Measurements from ENCODE around the gene ARHGAP18.

Gene ARHGAP18

DNA sequence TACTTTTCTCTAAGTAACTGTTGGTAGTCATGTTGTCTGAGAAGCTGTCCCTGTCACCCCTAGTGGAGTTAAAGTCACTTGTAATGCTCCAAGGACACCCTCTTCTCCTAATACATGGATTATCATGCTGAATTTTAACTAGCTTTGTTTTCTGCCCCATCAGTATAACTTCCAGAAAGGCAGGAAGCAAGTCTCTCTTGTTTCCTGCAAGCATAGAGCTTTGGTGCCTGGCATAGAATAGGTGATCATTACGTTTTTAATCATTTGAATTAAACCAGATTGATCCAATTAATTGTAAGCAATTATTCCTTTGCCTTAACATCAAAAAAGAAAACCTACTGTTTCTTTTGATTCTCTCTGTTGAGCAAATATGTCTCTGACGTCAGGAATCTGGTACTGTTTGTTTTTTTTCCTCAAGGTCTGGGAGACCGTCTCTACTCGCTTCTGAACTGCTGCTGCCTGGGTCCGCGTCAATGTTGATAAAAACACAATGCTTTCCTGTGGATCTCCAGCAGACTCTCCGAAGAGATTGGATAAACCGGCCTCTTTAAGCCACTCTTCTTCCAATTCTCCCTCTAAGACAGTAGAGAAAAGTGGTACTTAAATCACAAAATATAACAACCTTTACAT, 71.8 kb downstream of the ARHGAP18 start:
- no peak for DNase-seq

DNA sequence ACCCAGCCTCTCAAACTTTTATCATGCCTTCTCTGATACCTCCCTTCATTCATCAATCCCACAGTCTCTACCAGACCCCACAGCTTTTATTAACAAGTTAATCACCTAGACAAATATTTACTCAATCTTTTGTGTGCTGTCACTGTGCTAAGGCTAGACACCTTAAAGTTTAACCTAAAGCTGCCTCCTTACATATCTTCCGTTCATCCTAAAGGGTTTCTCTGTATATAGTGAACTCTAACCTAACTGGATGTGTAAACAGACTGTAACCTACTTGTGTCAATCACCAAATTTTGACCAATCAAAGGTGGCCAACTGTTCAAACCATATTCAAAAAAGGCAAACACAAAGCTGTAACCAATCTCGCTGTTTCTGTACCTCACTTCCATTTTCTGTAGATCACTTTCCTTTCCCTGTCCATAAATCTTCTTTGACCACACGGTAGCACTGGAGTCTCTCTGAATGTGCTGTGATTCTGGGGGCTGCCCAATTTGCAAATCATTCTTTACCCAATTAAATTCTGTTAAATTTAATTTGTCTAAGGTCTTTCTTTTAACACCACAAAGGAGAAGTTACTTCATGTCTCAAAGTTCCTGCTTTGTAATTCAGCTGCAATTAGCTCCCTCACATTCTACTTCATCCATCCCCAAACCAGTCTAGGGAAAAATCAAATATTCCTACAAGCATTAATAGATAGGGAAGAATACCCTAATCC, 72.5 kb downstream of the ARHGAP18 start:
- no peak for DNase-seq

DNA sequence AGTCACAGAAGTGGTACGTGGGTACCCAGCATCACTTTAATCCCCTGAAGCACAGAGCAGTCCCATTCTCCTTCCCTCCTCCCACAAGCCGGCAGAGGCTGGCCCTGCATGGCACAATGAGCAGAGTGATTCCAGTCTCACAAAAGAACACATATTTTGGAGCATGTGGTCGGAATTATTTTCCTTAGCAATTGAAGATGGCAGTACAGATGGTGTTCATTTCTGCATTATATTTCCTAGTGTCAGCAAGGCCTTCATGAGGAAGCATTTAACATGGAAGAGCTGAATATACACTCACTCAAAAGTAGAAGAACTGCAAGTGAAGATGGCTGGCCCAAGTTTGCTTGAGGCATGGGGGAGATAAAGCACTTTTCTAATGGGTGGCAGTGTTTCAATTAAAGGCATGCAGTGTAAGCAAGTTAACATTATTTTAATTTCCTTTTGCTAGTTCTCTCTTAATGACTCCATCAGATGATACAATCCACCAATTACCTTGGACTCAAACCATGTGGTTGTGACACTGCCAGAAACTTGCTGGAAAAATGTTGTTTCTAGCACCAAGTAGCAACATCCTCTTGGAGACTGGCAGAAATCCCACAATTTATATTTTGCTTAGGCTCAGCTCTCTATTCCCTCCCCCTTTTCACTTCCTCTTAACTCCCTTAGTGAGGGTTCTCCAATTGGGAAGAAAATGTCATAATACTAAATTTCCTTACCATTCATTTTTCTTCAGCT, 74.4 kb downstream of the ARHGAP18 start:
- DNase-seq: no peak

DNA sequence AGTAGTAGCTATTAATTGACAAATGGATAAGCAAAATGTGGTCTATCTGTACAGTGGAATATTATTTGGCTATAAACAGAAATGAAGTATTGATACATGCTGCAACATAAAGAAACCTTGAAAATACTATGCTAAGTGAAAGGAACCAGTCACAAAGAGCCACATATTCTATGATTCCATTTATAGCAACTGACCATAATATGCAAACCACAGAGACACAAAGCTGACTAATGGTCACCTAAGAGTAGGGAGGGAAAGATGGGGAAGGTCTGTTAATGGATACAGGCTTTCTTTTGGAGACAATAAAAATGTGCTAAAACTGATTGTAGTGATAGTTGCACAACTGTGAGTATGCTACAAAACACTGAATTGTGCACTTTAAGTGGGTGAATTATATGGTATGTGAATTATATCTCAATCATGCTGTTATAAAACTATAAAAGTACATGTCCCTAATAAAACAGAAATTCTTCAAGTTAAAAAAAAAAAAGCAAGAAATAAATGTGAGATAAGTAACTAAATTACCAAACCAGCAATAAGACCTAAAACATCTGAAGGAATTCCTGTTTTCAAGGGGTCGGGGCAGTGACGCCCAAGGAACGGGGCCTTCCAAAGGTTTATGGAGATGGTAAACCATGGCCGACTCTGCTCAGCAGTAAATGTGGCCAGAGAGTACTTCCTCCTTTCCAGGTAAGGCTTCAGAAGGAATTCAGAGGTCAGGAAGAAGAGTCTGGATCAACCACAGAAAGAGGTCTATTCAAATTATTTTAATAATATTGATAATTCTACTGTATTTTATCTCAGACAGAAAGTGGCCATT, 75.4 kb downstream of the ARHGAP18 start:
- no peak for DNase-seq

DNA sequence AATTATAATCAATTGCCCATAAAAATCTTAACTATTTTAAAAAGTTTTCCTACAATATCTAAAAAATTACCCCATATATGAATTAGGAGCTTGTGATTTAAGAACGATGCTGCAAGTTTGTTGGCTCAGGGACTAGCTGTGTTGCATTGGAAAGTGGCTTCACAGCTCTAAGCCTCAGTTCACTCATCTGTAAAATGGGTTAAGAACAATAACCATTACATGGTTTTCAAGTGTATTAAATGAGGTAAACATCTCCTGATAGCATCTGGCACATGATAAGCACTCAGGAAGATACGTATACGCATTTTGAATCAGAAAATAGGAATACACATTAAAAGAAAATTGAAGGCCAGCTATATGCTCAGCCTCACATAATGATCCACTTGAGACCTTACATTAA, 76.4 kb downstream of the ARHGAP18 start:
- no peak for DNase-seq

DNA sequence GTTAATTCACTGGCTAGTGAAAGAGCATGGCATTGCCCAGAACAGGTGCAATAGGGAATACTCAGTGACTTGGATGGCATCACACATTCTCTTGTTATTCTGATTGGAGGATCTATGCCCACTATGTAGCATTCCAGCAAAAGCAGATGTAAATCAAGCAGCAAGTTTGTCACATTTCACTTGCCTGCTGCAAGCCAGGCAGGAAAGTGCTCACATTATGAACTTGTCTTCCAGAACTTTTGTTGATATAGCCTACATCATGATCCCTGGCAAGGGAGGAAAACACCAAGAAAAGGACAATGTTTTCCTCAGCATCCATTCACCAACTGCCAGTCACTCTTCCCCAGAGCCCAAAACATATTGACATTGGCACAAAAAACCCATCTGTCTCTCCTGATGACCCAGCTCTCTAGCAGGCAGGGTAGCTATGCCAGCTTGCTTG, 77.8 kb downstream of the ARHGAP18 start:
- no peak for DNase-seq

DNA sequence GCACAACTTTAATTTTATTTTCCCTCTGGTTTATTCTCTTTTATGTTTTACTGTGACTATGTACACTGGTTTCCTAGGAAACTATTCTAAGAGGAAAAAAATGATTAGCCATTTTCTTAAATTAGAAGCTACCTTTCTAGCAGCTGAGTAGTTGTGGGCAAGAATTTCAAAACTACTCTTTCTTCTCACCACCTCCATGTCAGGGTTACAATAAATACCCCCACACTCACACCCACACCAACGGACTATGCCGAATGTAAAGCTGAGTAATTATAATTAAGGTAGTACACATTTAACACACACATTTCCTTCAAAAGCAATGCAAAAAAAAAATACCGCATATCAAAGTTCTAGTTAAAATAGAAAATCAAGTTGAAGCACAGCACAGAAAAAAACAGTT, 78.9 kb downstream of the ARHGAP18 start:
- DNase-seq: no peak

DNA sequence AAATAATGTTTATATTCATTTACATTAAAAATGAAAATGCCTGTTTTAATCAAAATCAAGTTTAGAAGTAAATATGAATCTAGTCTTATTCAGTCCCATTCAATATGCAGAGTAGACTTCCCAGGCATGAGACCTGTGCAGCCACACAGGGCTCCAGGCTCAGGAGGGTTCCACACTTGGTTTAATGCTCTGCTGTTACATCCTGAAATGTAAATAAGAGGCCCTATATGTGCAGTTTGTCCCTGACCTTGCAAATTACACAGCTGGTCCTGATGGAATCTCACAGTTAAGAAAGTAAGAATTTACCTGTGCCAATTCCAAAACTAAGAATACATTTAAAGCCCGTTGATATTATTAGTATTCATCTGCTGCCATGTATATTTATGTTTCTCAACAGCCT, 79.4 kb downstream of the ARHGAP18 start:
- DNase-seq: no peak

DNA sequence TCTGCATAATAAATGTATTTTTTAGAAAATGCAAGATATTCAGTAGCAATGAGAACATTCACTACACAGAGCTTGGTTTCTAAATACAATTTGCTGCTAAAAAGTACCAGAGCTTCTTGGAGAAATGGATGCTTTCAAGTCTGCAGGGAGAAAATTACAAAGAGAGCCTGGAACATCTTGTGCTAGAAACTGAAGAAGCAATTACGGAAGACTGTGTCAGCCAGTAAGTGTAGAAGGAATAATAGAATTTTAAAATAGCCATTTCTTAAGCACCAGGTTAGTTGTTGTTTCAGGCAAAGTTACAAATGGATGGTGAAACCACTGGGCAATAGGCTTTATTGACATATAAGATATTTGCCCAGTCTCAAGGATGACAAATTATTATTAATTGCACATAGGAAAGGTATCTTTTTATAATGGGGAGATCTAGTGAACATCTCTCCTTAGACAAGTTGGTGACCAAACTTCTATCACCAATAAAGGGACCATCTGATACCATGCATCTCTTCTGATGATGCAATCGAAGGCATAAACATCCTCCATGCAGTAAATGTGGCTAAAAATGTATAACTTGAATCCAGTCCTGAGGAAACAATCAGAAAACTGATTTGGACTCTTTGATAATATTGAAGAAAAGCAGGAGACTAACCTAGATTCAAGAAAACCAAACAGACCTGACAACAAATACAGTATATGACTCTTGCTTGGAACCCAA, 81.7 kb downstream of the ARHGAP18 start:
- DNase-seq: no peak

DNA sequence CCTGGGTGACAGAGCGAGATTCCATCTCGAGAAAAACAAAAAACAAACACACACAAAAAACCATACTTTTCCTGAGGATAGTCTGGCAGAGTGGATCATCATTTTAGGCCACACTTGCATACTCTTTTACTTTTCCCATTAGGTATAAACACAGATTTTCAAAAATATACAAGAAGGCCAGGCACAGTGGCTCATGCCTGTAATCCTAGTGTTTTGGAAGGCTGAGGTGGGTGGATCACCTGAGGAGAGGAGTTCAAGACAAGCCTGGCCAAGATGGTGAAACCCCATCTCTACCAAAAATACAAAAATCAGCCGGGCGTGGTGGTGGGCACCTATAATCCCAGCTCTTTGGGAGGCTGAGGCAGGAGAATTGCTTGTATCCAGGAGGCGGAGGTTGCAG, 85.5 kb downstream of the ARHGAP18 start:
- no peak for DNase-seq

DNA sequence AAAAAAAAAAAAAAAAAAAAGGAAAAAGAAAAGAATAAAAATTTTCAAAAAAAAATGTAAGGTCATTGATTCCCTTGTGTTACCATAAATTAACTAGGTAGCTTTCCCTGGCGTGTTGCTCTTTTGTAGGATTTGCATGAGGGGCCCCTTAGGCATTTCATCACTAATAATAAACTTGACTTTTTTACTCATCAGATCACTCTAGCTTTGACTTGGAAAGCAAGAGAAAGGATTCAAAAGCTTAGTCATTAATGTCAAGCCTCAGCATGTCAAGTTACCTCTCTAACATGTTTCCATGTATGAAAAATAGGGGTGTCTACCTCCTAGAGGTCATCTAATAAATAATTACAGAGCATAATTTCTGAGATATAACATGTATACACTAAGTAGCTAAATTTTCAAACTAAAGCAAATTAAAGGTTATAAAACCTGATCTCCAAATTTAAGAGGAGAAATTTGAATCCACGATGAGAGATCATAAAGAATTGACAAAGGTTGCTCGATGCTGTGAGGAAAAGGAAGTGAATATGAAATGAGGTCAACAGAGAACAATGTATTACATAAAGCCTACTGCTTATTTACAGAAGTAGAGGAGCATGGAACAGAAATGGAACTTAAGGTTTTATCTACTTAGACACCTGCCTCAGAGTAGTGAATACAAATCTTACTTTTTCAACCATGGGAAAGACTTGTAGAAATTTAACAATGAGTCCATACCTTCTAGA, 86.8 kb downstream of the ARHGAP18 start:
- DNase-seq: no peak

DNA sequence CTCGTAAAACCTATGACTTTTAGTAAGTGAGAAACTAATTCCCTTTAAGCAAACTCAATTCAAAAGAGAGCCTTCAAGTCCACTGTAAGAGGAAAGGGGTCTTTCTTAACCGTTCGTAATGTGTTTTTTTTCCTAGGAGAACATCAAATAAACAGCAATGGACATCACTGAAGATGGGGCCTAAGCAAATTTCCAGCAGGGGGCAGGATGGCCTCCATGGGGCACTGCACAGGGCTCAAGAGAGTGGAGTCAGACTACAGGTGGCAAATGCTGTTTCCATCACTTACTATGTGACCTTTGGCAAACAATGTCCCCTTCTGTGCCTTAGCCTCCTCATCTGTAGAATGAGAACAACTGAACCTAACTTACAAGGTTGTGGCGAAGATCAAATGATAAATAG, 88.7 kb downstream of the ARHGAP18 start:
- DNase-seq: no peak

DNA sequence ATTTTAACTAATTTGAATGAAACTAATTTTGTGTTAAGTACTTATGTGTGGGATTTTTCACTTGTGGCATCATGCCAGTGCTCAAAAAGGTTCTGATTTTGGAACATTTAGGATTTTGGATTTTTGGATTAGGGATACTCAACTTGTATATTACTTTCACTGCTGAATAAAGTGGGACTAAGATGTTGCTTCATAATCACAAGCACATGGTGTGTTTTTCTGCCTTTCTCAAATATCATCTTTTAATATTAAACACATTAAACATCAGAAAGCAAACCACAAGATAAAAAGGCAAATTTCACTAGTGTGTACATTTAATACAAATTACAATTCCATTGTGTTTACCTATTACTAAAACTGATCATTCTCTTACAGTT, 89.8 kb downstream of the ARHGAP18 start:
- no peak for DNase-seq

DNA sequence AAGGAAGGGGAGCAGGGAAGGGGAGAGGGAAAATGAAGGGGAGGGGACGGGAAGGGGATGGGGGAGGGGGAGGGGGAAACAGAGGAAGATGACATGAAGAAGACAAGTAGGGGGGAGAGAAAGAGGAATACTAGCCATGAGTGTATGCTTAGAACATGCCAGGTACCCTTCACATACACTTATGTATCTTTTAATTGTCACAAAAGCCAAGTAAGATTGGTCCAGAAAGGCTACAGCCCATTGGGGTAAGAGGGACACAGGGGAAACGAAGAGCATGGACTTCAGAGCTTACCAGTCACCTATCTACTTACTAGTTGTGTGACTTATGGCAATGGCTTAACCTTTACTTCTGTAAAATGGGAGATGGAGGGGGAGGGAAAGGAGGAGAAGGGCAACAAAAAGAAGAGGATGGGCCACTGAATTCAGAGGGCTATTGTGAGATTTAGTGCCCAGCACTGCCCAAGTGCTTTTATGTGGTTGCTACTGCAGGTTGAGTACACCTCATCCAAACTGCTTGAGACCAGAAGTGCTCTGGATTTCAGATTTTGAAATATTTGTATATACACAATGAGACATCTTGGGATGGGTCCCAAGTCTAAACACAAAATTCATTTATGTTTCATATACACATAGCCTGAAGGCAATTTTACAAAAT, 90.3 kb downstream of the ARHGAP18 start:
- no peak for DNase-seq

DNA sequence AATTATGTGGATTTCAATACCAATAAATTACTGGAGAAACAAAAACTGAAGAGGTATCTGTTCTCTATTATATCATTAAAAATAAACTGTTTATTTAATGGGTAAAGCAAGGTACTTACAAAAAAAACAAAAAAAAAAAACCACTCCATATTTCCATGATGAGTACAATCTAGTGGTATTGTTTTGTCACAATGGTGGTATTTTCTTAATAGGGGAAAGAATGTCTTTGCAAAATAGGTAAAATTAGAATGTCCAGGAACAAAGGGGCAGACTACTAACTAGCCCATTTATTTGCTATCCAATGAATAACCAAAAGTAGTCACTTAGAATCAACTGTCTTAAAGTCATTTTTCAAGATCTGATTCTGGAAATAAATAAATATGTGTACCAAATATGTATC, 92.0 kb downstream of the ARHGAP18 start:
- no peak for DNase-seq

DNA sequence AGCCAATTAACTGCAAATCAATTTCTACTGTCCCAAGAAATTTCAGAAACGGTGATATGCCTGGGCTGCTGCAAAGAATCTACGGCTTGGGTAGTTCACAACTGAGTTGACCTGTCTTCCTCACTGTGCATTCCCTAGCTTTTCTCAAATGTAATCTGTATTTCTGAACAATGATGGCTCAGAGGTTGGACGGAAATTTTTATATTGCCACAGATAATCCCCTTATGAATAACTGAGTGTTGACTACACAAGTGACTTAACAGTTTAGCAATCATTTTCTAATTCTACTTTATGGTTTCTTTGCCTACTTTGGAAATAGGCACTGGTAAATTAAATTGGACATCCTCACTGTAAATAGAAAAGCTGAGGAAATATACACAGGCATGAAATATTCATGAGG, 94.5 kb downstream of the ARHGAP18 start:
- DNase-seq: no peak

DNA sequence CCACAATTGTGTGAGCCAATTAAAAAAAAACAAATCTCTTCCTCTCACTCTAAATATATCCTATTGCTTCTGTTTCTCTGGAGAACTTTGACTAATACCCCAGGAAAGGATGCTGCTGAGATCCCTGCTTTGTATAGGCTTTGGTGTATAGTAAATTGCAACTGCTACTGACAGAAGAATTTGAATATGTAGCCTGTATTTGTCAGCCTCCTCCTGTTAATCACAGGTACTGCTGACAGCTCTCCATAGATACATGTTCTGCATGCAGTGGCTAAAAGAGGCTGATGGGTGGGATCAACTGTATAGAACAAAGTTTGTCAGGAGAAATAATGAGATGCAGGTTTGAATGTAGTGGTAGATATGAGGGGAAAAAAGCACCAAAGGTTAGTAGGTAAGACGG, 95.0 kb downstream of the ARHGAP18 start:
- DNase-seq: no peak

DNA sequence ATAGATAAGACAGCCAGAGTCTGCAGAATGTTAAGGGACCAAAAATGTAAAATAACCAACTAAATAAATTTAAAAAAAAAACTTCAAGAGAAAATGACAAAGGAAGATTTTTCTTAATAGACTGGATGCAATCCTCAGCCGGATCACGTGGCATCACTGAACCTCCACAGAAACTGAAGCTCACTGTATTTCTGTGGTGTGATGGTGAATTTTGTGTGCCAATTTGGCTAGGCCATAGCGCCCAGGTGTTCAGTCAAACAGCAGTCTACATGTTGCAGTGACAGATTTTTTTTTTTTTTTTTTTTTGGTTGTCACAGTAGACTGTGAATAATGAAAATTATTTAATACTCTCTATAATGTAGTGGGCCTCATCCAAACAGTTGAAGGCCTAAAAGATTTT, 95.5 kb downstream of the ARHGAP18 start:
- no peak for DNase-seq

DNA sequence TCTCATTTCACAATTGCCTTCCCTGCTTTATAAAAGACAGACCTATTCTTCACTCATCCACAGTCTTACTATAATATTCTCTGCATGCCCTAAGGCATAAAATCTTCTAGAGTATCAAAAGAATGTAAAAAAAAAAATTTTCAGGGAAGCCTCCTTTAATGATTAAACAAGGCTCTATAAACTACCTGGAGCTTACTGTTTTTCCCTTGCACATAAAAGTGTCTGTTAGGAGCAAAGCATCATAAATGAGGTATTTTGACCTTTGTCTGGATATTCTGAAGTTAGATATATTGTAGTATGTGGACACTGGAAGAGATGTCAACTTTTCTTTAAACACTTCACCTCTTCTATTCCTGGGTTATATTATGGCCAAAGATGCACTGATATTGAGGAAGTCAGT, 97.5 kb downstream of the ARHGAP18 start:
- no peak for DNase-seq

DNA sequence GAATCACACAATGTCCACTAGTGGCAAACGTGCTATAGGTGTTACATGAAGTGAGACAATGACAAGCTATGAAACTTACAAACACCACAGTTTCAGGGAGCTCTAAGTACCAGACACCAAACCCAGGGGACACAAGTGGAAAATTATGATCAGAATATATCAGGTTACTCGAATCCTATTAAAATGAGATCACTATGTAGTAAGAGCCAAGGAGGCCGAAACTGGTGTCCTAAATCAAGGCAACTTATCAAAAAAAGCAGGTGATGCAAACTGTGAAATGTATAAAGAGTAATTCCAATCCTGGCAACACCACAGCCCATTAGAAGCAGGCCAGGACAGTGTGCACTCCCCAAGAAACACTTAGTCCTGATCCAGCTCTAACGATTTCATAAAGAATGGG, 100.3 kb downstream of the ARHGAP18 start:
- no peak for DNase-seq

DNA sequence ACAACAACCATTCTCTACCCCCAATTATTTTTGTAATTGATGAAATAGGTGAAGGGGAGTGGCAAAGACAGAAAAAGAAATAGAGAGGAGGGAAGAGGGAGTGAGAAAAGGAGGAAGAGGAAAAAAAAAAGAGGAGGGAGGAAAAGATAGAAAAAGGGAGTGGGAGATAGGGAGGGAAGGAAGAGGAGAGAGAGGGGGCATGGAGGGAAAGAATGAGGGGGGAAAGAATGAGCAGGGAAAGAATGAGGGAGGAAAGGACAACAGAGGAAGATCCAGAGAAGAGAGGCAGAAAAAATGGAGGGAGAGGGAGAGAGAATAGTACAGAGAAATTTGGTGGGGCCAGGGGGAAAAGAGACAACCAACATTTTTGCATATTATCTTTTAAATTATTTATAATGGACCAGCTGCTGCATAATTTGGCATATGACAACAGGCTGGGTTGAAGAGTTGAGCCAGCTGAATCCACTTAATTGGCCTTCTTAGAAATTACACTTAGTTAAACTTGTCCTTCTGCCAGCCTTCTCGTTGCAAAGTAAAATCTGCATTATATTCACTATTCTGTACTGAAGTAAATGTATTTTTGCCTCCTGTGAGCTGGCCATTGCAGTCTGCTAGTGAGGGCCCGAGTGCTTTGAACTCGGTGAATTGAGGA, 101.0 kb downstream of the ARHGAP18 start:
- DNase-seq: no peak

All from bone marrow (tissue), 2 donors.